SK-N-SH treated with all-trans-retinoic acid at 6 μM for 48 hours (cell line): ENCODE measurements around the gene OR52E8.

Experiments used
- ATAC-seq: fragments of 200-7000 bp; cut with Tn5 transposase; 3 replicates; pipeline ENCODE4 v1.9.1; 2020; ENCODE audit warnings: mild to moderate bottlenecking, moderate library complexity
- ARNTL ChIP-seq: fragments of 450-650 bp; formaldehyde crosslinking; IDR thresholded peaks from 2 replicates; pipeline ENCODE4 v1.5.0; 2020; ENCODE audit warnings: low read depth, mild to moderate bottlenecking, moderate library complexity, borderline replicate concordance
- BACH2 ChIP-seq: fragments of 250-450 bp; sonication (Bioruptor Pico); IDR thresholded peaks from 2 replicates; pipeline ENCODE4 v1.9.0; 2021; ENCODE audit warnings: mild to moderate bottlenecking, borderline replicate concordance
- CSDC2 ChIP-seq: fragments of 250-450 bp; sonication (Bioruptor Pico); IDR thresholded peaks from 2 replicates; pipeline ENCODE4 v1.5.0; 2020; ENCODE audit warnings: mild to moderate bottlenecking, moderate library complexity
- ESRRG ChIP-seq: fragments of 250-450 bp; sonication (Bioruptor Pico); IDR thresholded peaks from 2 replicates; pipeline ENCODE4 v1.6.1; 2021; ENCODE audit warnings: mild to moderate bottlenecking
- GLIS3 ChIP-seq: fragments of 250-450 bp; sonication (Bioruptor Pico); IDR thresholded peaks from 2 replicates; pipeline ENCODE4 v1.5.0; 2020; ENCODE audit warnings: mild to moderate bottlenecking, moderate library complexity
- ISL1 ChIP-seq: fragments of 250-450 bp; sonication (Bioruptor Pico); IDR thresholded peaks from 2 replicates; pipeline ENCODE4 v2.1.2; 2022; ENCODE audit warnings: mild to moderate bottlenecking, moderate library complexity
- OSR1 ChIP-seq: fragments of 250-450 bp; sonication (Bioruptor Pico); IDR thresholded peaks from 2 replicates; pipeline ENCODE4 v1.8.0; 2022; ENCODE audit warnings: moderate library complexity, mild to moderate bottlenecking, inconsistent platforms
- PPARA ChIP-seq: fragments of 250-450 bp; sonication (Bioruptor Pico); IDR thresholded peaks from 2 replicates; pipeline ENCODE4 v1.5.0; 2020; ENCODE audit warnings: mild to moderate bottlenecking, borderline replicate concordance
- RARB ChIP-seq: fragments of 250-450 bp; sonication (Bioruptor Pico); IDR thresholded peaks from 2 replicates; pipeline ENCODE4 v1.8.0; 2021; ENCODE audit warnings: mild to moderate bottlenecking, moderate library complexity
- SNAI2 ChIP-seq: fragments of 250-450 bp; sonication (Bioruptor Pico); IDR thresholded peaks from 2 replicates; pipeline ENCODE4 v1.5.0; 2020; ENCODE audit warnings: mild to moderate bottlenecking, moderate library complexity
- TCF4 ChIP-seq: fragments of 250-450 bp; sonication (Bioruptor Pico); IDR thresholded peaks from 2 replicates; pipeline ENCODE4 v1.8.0; 2021; ENCODE audit warnings: mild to moderate bottlenecking, moderate library complexity, borderline replicate concordance
- TOX ChIP-seq: fragments of 250-450 bp; sonication (Bioruptor Pico); IDR thresholded peaks from 2 replicates; pipeline ENCODE4 v1.8.0; 2021; ENCODE audit warnings: mild to moderate bottlenecking, moderate library complexity, borderline replicate concordance
- ZC3H10 ChIP-seq: fragments of 250-450 bp; sonication (Bioruptor Pico); IDR thresholded peaks from 2 replicates; pipeline ENCODE4 v1.5.1; 2021; ENCODE audit warnings: mild to moderate bottlenecking, moderate library complexity
- ZFP3 ChIP-seq: fragments of 250-450 bp; sonication (Bioruptor Pico); IDR thresholded peaks from 2 replicates; pipeline ENCODE4 v1.5.0; 2020; ENCODE audit warnings: mild to moderate bottlenecking, moderate library complexity
- ZFP30 ChIP-seq: fragments of 450-650 bp; formaldehyde crosslinking; IDR thresholded peaks from 2 replicates; pipeline ENCODE4 v1.5.0; 2022; ENCODE audit warnings: mild to moderate bottlenecking, moderate library complexity
- ZNF565 ChIP-seq: fragments of 450-650 bp; formaldehyde crosslinking; conservative IDR thresholded peaks from 2 replicates; pipeline ENCODE4 v1.5.0; 2020; ENCODE audit warnings: low read depth, mild to moderate bottlenecking, moderate library complexity
- ZNF70 ChIP-seq: fragments of 450-650 bp; formaldehyde crosslinking; IDR thresholded peaks from 2 replicates; pipeline ENCODE4 v1.5.0; 2020; ENCODE audit warnings: mild to moderate bottlenecking, moderate library complexity
- ZNF8 ChIP-seq: fragments of 450-650 bp; formaldehyde crosslinking; IDR thresholded peaks from 2 replicates; pipeline ENCODE4 v1.5.0; 2020; ENCODE audit warnings: mild to moderate bottlenecking, moderate library complexity
- TF ChIP-seq, protein P1 (sequence below): fragments of 250-450 bp; sonication (Bioruptor Pico); IDR thresholded peaks from 2 replicates; pipeline ENCODE4 v1.5.1; 2020; ENCODE audit warnings: low read depth, mild to moderate bottlenecking, moderate library complexity
- TF ChIP-seq, protein P2 (sequence below): fragments of 250-450 bp; sonication (Bioruptor Pico); IDR thresholded peaks from 2 replicates; pipeline ENCODE4 v1.8.0; 2021; ENCODE audit warnings: low read depth, mild to moderate bottlenecking, moderate library complexity, borderline replicate concordance
- TF ChIP-seq, protein P3 (sequence below): fragments of 250-450 bp; sonication (Bioruptor Pico); IDR thresholded peaks from 2 replicates; pipeline ENCODE4 v1.8.0; 2020; ENCODE audit warnings: mild to moderate bottlenecking, moderate library complexity, borderline replicate concordance
- TF ChIP-seq, protein P4 (sequence below): fragments of 250-450 bp; sonication (Bioruptor Pico); IDR thresholded peaks from 2 replicates; pipeline ENCODE4 v1.5.1; 2021; ENCODE audit warnings: mild to moderate bottlenecking, moderate library complexity

Gene OR52E8

DNA sequence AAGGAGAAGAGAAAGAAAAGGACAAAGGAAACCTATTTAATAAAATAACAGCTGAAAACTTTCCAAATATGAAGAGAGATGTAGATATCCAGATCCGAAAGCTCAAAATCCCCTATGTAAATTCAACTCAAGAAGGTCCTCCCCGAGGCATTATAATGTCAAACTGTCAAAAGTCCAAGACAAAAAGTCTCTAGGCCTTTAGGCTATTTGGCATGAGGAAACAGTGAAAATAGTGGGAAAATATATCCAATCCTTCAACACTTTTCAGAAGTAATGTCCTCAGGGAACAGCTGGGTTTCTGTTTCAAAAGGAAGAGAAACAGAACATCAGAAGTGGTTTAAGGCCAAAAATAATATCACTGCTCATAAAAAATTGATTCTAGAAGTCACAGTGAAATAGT is 21.1 kb upstream of the OR52E8 start:
- no peak for ATAC-seq
- TF ChIP-seq ZFP3 (CRISPR knock-in tag) (no peak), GLIS3 (no peak), PPARA (no peak)

DNA sequence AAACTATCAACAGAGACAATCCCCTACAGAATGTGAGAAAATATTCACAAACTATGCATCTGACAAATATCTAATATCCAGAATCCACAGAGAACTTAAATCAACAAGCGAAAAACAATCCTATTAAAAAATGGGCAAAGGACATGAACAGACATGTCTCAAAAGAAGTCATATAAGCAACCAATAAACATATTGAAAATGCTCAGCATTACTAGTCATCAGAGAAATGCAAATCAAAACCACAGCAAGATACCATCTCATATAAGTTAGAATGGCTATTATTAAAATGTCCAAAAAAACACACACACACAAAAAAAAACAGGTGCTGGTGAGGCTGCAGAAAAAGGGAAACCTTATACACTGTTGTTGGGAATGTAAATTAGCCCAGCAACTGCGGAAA is 8.3 kb upstream of the OR52E8 start:
- TF ChIP-seq TCF4 (CRISPR knock-in tag) (no peak), ESRRG (CRISPR knock-in tag) (no peak), ARNTL (CRISPR knock-in tag) (no peak), CSDC2 (CRISPR knock-in tag) (no peak), ISL1 (CRISPR knock-in tag) (no peak), ZNF70 (CRISPR knock-in tag) (no peak), ZC3H10 (CRISPR knock-in tag) (no peak), ZFP30 (CRISPR knock-in tag) (no peak), SNAI2 (CRISPR knock-in tag) (no peak), OSR1 (CRISPR knock-in tag) (no peak), RARB (CRISPR knock-in tag) (no peak), ZNF565 (CRISPR knock-in tag) (no peak), TOX (no peak), GLIS3 (no peak)
- TF ChIP-seq, protein P1, sequence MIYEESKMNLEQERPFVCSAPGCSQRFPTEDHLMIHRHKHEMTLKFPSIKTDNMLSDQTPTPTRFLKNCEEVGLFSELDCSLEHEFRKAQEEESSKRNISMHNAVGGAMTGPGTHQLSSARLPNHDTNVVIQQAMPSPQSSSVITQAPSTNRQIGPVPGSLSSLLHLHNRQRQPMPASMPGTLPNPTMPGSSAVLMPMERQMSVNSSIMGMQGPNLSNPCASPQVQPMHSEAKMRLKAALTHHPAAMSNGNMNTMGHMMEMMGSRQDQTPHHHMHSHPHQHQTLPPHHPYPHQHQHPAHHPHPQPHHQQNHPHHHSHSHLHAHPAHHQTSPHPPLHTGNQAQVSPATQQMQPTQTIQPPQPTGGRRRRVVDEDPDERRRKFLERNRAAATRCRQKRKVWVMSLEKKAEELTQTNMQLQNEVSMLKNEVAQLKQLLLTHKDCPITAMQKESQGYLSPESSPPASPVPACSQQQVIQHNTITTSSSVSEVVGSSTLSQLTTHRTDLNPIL (CRISPR knock-in tag): no peak
- TF ChIP-seq, protein P2, sequence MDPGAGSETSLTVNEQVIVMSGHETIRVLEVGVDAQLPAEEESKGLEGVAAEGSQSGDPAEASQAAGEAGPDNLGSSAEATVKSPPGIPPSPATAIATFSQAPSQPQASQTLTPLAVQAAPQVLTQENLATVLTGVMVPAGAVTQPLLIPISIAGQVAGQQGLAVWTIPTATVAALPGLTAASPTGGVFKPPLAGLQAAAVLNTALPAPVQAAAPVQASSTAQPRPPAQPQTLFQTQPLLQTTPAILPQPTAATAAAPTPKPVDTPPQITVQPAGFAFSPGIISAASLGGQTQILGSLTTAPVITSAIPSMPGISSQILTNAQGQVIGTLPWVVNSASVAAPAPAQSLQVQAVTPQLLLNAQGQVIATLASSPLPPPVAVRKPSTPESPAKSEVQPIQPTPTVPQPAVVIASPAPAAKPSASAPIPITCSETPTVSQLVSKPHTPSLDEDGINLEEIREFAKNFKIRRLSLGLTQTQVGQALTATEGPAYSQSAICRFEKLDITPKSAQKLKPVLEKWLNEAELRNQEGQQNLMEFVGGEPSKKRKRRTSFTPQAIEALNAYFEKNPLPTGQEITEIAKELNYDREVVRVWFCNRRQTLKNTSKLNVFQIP (CRISPR knock-in tag): no peak
- TF ChIP-seq, protein P3, sequence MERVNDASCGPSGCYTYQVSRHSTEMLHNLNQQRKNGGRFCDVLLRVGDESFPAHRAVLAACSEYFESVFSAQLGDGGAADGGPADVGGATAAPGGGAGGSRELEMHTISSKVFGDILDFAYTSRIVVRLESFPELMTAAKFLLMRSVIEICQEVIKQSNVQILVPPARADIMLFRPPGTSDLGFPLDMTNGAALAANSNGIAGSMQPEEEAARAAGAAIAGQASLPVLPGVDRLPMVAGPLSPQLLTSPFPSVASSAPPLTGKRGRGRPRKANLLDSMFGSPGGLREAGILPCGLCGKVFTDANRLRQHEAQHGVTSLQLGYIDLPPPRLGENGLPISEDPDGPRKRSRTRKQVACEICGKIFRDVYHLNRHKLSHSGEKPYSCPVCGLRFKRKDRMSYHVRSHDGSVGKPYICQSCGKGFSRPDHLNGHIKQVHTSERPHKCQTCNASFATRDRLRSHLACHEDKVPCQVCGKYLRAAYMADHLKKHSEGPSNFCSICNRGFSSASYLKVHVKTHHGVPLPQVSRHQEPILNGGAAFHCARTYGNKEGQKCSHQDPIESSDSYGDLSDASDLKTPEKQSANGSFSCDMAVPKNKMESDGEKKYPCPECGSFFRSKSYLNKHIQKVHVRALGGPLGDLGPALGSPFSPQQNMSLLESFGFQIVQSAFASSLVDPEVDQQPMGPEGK (CRISPR knock-in tag): no peak
- ATAC-seq: no peak

DNA sequence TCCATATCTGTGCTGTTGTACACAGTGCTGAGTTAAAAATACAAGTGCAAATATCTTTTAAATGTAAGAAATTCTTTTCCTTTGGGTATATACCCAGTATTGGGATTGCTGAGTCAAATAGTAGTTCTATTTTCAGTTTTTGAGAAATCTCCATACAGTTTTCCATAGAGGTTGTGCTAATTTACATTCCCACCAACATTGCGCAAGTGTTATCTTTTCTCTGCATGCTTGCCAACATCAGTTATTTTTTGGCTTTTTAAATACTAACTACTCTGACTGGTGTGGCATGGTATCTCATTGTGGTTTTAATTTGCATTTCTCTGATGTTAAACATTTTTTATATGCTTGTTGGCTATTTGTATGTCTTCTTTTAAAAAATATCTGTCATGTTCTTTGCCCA is 6.5 kb downstream of the OR52E8 start:
- TF ChIP-seq ARNTL (CRISPR knock-in tag): no peak
- TF ChIP-seq, protein P1 (CRISPR knock-in tag): no peak
- TF ChIP-seq ZNF565 (CRISPR knock-in tag): no peak
- TF ChIP-seq, protein P4, sequence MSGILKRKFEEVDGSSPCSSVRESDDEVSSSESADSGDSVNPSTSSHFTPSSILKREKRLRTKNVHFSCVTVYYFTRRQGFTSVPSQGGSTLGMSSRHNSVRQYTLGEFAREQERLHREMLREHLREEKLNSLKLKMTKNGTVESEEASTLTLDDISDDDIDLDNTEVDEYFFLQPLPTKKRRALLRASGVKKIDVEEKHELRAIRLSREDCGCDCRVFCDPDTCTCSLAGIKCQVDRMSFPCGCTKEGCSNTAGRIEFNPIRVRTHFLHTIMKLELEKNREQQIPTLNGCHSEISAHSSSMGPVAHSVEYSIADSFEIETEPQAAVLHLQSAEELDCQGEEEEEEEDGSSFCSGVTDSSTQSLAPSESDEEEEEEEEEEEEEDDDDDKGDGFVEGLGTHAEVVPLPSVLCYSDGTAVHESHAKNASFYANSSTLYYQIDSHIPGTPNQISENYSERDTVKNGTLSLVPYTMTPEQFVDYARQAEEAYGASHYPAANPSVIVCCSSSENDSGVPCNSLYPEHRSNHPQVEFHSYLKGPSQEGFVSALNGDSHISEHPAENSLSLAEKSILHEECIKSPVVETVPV (CRISPR knock-in tag): no peak
- no peak for TF ChIP-seq ZNF8 (CRISPR knock-in tag)
- ATAC-seq: no peak

DNA sequence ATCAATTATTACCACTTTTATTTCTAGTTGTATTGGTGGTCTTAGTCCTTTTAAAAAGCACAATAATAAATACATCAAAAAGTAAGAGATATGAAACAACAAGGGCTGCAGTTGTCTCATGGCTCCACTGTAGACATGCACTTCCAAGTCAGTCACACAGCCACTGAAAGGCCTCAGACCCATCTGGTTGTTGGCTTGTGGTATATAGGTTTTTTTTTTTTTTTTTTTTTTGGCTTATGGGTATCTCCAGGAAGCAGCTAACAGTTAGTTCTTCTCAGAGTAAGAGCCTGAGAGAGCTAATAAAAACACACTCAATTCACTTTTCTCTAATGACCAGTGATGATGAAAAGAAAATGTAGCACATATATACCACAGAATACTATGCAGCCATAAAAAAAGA is 9.8 kb downstream of the OR52E8 start:
- TF ChIP-seq RARB (CRISPR knock-in tag) (no peak), PPARA (no peak), ZNF8 (CRISPR knock-in tag) (no peak), TCF4 (CRISPR knock-in tag) (no peak), BACH2 (CRISPR knock-in tag) (no peak), CSDC2 (CRISPR knock-in tag) (no peak), ISL1 (CRISPR knock-in tag) (no peak)
- TF ChIP-seq, protein P2 (CRISPR knock-in tag): no peak
- ATAC-seq: no peak
